Cardiac fibroblast (primary cell): ENCODE measurements around the gene ADPRH.

Experiments used
- DNase-seq, 2 donors: peaks; one replicate each; pipeline versions ENCODE4 v3.0.0 to v3.0.0-alpha.2; 2010; ENCODE audit warnings: low read depth in 2 of 2
- H3K4me3 ChIP-seq, 2 donors: replicated peaks in 1 of 2; 1 replicate in 1 of 2; 2 replicates in 1 of 2; pipeline ENCODE4 v1.5.1; 2011; ENCODE audit warnings: low read depth in 2 of 2, low read length in 2 of 2, mild to moderate bottlenecking in 2 of 2, moderate library complexity in 1 of 2
- CTCF ChIP-seq: IDR thresholded peaks from one replicate; pipeline ENCODE4 v1.5.1; 2011; ENCODE audit warnings: low read depth, mild to moderate bottlenecking, low read length, inconsistent platforms

Gene ADPRH

GRCh38 chr3:119613872-119614271, 34.6 kb downstream of the ADPRH start:
- no peak overlapping the region for H3K4me3 ChIP-seq
- TF ChIP-seq CTCF = no peak
- no peak for DNase-seq

- H3K4me3 ChIP-seq = no peak overlapping the region
- DNase-seq = no peak
- TF ChIP-seq CTCF = no peak
These were observed 36.8 kb downstream of the ADPRH start for GRCh38 chr3:119616056-119616455.

GRCh38 chr3:119619094-119619493, 39.8 kb downstream of the ADPRH start:
- TF ChIP-seq CTCF = no peak
- DNase-seq = no peak

GRCh38 chr3:119620899-119621298, 41.6 kb downstream of the ADPRH start:
- no peak for DNase-seq
- TF ChIP-seq CTCF = no peak
- no peak overlapping the region for H3K4me3 ChIP-seq

More at GRCh38 chr3:119619094-119619493, 39.8 kb downstream of the ADPRH start:
- H3K4me3 ChIP-seq = no peak overlapping the region

GRCh38 chr3:119624002-119624720, 44.9 kb downstream of the ADPRH start:
- no peak for DNase-seq
- no peak for TF ChIP-seq CTCF
- H3K4me3 ChIP-seq = no peak overlapping the region

- TF ChIP-seq CTCF = no peak
- no peak for DNase-seq
- H3K4me3 ChIP-seq = no peak overlapping the region
These were observed 46.3 kb downstream of the ADPRH start for GRCh38 chr3:119625451-119626153.
